Ramos (cell line): ENCODE data around the gene GNG4.

ENCODE experiments used
- in situ Hi-C: fragments of 300-500 bp; cut with MboI; formaldehyde crosslinking; loops from one replicate; pipeline ENCODE4 v1.14.3; 2022; ENCODE audit warnings: low sequenced_read_pairs; ENCODE audit not compliant: unreplicated experiment

GNG4 gene

DNA sequence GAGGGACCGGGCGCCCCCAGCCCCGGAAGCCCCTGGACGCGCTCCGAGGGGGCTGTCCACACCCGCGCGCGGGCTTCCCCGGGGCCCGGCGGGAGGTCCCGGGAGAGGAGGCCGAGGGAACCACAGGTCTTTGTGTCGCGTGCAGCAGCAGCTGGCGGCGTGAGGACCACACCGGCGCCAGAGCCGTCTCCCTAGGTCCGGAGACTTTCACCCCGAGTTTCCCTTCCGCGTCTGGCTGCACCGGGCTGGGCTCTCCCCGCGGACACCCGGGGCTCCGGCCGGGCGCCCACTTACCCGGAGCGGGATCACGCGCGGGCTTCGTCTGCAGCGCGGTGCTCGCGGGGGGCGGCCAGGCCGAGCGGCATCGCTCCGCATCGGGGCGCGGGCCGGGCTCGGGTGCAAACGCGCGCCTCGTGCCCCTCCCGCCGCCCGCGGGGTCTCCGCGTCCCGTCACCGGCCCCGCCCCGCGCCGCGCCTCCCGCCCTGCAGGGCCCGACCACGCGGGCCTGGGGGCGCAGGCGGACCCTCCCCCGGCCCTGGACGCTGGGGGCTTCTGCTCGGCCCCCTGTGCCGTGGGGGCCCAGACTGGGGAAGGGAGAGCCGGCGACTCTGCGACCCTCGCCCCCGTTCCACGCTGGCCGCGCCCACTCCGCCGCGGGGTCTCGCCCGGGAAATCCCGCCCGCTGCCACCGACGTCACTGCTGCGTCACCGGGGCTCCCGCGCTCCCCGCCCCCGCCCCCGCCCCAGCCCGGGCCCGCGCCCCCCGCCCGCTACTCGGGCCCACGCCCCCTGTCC lies at the start of gene GNG4:
TSS of gene GNG4 (minus strand) at position 417 of the 796 bp plus-strand sequence. CDS start 65,946 bp downstream, outside the sequence.
- in situ Hi-C loops = no loop called here

DNA sequence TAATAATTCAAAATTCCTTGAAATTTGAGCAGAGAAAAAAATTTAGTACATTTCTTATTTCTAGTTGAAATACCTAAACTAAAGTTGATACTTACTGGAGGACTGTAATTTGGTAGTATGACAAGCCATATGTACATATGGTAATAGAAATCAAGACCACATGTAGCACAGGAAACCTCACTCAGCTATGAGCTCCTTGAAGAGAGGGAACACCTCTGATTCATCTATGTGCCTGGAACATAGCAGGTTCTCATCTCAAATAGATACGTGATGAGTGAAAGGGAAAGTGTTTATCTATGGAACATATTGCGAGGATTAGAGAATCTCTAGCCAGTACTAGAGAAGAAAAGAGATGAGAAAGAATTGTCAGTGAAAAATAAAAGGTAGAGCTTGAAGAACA lies 47.9 kb upstream of the GNG4 start:
- in situ Hi-C loops = no loop called here

DNA sequence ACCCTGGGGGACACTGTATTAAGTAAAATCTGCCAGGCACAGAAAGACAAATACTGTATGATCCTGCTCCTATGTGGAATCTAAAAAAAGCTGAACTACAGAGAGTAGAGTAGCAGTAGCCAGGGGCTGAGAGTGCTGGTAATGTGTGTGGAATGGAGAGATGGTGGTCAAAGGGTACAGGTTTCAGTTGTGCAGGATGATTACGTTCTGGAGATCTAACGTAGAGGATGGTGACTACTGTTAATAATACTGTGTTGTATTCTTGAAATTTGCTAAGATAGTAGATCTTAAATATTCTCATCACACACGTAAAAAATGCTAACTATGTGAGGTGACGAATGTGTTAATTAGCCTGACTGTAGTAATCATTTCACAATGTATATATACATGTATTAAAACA lies 39.8 kb upstream of the GNG4 start:
- in situ Hi-C loops = no loop called here

DNA sequence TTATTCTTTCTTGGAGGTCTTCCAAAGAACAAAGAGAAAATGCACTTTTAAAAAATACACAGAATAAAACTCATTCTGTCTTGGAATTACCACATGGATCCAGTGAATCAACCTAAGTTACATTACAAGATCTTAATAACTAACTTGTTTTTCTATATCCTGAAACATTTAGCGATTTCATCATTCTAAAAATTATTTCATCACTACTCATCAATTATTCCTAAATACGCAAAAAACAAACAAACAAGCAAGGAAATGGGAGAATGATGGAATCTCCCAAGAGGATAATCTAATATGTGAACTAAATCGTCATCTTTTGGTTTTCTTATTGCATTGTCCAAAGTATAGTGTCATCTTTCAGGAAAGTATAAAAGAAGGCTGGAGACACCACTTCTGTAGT lies 38.5 kb upstream of the GNG4 start:
- in situ Hi-C loops = no loop called here

DNA sequence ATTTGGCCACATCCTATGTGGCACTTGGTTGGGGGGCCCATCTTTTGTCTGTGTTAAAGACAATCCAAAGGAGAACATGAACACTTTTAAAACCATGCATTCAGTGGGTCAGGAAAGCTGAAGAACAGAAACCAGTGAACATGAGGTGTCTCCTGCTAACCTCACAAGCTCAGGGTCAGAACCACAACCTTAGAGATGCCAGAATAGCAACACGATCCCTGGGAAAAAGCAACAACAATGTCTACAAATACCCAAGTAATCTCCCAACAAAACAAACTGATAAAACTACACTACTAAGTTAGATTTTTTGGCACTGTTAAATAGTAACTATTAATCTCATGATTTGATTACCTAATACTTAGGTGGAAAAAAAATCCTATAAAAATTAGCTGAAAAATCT lies 34.1 kb upstream of the GNG4 start:
- in situ Hi-C loops = no loop called here

DNA sequence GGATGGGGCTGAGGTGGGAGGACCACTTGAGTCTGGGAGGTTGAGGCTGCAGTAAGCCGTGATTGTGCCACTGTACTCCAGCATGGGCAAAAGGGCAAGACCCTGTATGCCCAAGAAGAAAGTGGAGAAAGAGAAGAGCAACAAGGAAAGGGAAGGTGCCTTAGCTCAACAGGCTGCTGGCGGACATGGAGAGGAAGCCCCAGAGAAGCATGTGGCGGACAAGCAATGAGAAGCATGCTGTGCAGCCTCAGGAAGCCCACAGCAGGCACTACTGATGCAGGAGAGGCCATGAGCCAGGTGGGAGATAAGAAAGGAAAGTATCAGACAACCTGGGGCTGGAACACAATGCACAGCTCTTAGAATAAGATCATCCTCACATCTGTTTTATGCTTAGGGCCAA lies 32.6 kb upstream of the GNG4 start:
- in situ Hi-C loops = no loop called here

DNA sequence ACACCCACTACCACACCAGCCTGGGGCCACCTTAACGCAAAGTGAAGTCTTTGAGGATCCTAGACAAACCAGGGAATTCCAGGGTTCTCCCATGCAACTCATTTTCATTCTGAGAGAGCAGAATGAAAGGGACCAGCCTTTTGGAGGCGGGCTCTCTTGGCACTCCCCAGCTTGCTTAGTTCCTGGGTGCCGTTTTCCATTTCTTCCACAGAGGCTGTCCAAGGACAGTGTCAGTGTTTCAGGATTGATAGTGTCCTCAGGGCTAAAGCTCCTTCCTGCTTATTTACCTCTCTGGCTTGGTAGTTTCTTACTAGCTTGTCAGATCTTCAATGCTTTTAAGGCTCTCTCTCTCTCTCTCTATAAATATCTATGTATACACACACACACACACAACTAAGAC lies 30.1 kb upstream of the GNG4 start:
- in situ Hi-C loops = no loop called here

DNA sequence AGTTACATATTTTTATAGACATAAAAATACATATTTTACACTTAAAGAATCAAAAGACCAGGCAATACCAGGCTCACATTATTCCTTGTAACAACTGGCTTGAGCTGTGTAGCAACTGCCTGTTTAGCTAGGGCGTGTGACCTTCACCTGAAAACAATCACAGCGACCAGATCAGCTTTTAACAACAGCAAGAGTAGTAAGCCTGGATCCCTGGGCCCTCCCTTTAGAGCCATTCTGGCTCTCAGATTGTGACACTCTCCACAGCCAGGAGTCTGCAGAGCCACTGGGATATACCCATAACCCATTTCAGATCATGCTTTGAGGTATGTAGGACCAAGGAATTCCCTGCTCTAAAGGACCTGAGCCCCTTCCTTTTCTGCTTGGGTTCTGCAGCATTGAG lies 29.4 kb upstream of the GNG4 start:
- in situ Hi-C loops = no loop called here

DNA sequence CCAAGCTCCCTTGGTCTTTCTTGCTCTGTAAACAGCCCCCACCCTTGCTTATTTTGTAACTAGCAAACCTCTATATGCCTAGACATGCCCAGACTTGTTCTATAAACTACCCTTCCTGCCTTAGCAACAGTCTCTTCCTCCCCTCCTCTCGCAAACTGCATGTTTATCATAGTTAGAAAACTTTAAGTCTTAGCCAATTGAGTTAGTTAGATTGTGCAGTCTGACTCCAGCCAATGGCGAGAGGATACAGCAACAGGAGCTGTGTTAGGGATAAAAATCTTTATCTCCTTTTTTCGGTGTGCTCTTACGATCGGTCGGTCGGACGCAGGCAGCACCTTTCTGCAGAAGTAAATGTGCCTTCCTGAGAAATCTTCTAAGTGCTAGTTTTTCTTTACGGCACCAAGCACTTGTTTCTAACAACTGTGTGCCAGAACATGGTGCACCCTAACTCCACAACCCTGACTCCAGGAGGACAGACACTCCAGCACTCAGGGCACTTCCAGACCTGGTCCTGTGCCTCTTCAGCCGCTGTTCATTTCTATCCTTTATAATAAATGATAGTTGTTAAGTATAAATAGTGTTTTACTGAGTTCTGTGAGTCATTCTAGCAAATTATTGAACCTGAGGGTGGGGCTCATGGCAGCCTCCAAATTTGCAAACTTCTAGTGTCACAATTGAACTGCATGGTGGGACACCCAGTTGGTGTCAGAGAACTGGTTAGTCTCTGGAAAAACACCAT lies 25.7 kb upstream of the GNG4 start:
- in situ Hi-C loops = no loop called here

DNA sequence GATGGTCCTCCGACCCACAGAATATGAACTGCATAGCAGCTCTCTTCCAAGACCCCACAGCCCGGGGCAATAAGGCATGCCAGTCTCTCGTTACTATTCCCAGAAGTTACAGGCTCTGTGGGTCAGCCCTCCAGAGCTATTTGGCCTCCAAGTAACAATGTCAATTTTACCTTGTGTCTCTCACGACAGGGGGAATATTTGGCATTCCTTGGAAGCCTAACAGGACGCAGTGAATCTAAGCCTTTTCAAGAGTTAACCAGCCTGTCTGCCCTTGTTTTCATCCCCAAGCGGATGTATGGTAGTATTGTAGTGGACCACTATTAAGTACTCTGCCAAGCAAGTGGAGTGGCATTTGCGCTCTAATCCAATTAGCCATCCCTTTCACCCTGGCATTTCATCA lies 24.4 kb upstream of the GNG4 start:
- in situ Hi-C loops = no loop called here

DNA sequence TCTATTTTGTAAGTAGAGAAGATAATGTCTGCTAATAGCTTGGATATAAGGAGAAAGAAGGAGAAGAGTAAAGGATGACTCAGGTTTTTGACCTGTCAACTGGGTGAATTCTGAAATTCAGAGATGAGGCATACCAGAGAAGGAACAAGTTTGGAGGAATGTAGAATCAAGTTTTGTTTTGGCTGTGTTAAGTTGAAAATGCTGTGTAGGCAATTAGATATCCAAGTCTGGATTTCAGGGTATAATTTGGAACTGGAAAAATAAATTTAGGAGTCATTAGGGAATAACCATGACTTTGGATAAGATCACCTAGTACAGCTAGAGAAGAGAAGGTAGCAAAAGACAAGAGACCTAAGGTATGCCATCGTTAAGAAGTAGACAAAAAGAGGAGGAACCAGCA lies 22.4 kb upstream of the GNG4 start:
- in situ Hi-C loops = no loop called here

DNA sequence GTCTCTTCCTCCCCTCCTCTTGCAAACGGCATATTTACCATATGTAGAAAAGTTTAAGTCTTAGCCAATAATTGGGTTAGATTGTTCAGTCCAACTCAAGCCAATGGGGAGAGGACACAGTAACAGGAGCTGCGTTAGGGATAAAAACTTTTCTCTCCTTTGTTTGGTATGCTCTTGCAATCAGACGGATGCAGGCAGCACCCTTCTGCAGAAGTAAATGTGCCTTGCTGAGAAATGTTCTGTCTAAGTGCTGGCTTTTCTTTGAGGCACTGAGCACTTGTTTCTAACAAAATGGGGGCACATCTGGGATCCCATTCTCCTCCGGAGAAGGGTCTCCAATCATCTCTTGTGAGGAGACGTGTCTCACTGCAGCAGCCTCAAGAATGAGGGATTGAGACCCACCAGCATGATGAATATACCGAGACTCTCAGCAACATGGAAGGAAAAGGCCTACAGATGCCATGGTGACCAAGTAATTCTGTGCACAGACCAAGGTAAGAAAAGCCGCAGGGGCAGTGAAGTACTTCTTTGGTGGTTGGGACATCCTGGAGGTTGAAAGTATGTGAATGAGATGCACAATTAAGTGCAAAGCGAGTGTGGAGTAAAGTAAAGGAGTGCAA lies 20.7 kb upstream of the GNG4 start:
- in situ Hi-C loops = no loop called here

DNA sequence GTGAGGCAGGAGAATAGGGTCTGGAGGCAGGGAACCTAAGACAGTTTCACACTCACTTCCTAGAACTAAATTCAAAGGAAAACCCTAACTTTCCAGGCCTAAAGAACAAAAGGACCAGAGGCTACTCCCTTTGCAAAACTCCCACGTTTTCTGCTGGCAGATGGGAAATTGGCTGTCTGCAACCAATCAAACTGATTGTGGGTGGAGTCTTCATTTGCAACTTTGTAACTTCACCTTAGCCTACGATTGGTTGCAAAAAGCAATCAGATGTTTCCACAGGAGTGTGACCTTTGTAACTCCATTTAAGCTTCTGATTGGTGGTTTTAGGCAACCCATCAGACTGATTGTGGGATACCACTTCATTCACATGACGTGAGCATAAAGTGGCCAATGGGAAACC lies 19.7 kb upstream of the GNG4 start:
- in situ Hi-C loops = no loop called here

DNA sequence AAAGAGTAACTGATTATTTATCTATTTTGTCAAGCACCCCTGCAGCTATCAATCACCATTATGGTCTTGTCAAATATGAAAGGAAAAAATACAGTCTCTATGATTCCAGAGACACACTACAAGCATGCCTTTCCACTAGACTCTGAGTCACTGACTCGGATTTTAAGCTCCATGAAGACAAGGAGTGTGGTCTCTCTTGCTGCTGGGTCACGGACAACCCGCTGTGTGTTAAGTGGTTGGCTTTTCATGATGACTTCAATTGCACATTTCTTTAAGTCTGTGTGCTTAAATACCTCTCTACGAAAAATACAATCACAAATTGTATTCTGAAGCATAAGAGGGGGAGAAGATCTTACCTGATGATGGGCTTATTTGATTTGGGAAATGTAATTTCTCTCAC lies 14.0 kb upstream of the GNG4 start:
- in situ Hi-C loops = no loop called here

DNA sequence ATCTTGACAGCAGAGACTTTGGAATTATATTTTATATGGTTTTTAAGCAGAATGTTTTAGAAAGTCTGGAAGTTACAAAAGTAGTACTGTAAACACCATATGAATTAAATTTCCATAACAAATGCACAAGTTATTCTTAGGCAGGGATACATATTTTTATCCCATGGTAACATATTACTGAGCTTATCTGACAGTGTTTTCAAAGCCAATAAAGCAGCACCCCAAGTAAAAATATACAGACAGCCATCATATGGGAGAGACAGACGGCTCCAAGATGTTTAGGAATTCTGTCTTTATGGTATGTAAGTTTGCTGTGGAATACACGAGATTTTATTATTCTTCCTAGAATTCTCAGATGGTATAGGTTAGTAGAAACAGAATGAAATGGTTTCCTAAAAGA lies 12.0 kb upstream of the GNG4 start:
- in situ Hi-C loops = no loop called here

DNA sequence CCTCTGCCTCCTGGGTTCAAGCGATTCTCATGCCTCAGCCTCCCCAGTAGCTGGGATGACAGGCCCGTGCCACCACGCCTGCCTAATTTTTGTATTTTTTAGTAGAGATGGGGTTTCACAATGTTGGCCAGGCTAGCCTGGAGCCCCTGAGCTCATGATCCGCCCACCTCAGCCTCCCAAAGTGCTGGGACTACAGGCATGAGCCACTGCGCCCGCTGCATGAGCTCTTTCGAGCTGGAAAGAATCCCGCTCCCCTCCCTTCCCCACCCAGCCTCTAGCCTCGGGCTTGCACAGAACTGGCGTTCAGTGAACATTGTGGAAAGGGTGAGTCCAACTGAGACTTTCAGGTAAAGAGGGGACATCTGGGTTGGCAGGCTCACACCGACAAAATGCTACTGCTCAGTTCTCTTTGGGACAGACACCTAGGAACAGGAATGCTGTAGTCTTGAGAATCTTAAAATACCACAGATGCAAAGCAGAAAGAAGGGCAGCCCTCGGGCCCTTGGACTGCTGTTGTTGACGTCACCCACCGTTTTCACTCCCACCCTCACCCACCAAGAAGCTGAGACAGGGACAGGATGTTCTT lies 9.7 kb upstream of the GNG4 start:
- in situ Hi-C loops = no loop called here

DNA sequence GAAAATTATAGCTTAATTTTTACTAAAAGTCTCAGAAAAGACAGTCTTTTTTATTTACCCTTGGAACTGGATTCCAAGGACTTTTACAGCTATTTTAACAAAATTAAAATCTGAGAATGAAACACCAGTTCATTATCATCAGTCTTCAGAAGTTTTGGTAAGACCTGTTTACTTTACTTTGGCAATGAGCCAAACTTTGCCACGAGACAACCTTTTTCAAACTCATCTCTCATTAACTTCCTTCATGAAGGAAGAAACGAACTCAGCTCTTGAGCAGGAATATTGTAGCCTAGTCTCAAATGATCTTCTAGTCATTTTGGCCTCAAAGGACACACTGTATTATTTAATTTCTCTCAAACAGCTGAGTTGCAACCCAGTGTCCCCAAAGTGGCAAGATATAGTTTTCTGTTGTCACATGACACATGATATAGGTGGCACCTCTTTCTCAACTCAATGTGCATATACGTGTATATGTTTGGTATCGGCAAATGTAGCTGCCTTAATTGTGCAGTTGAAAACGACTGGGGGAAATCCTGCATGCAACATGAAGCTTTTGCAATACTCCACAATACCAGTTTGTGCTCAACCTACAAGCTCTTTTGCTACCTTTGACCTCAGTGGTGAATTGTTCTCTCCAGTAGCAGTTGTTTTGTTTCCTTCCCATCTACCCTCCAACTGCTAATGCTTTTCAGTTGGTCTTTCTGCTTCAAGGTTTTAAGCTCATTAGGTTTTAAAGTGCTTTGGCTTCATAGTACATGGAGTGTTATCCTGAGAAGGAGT lies 8.4 kb upstream of the GNG4 start:
- in situ Hi-C loops = no loop called here

DNA sequence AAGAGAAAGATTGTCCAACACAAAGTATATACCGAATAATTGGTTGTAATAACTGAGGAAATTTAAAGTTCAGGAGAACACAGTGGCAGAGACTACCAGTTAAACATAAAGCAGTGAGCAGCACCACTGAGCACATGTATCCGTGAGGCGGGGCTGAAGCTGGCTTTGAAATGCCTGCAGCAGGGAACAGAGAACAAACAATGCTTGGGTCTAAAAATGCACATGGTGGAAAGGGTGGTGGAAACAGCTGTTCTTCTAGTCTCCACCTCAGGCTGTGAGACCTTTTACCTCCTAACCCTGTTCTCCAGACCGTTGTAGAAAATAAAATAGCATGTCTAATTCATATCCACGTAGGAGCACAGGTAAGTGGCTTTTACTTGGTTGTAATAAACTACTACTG lies 7.7 kb upstream of the GNG4 start:
- in situ Hi-C loops = no loop called here

DNA sequence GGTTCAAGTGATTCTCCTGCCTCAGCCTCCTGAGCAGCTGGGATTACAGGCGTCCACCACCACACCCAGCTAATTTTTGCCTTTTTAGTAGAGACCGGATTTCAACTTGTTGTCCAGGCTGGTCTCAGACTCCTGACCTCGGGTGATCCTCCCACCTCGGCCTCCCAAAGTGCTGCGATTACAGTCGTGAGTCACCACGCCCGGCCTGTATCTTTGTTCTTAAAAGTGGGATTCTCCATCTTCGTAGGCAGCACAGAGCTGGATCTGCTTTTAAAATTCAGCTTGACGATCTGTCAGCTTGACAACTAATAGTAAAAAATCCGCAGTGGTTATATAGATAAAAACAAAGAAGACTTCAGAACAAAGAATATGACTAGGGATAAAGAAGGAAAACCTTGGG lies 2.8 kb upstream of the GNG4 start:
- in situ Hi-C loops = no loop called here

DNA sequence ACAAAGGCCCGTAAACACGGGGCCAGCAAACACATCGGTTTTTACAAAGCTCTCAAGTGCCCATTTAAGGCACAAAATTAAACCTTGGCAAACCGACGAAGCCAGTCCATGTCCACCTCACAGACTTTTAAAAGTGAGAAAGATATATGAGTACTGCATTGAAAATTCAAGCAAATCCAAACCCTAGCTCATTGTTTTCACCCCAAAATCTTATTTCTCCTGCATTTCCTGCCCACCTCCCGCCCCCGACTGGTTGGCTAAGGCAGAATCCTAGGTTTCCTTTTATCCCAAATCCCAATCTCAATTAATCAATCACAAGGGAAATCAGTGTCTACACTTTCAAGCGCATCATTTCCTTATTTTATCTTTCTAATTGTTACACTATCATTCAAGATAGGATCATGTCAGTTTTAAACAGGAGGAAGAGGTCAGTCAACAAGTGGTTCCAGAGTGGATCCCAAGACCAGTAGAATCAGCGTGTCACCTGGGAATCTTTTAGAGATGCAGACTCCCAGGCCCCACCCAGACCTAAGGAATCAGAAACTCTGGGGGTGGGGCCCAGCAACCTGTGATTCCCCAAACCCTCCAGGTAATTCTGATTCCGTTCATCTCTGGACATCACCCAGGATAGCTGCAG lies 1.7 kb upstream of the GNG4 start:
- in situ Hi-C loops = no loop called here
